Right lobe of liver (tissue), 6 donors: ENCODE results near the gene KMT2A. TPM values are rescaled to one million over a fixed set of nuclear protein-coding genes. Genes with fewer than 3 reads are reported as not detected.
"Not testable (repeated sequence)": the region's sequence is repeated elsewhere in the genome, so short reads cannot be mapped to it uniquely, and the experiment has no call there.

Experiments
- ATAC-seq, 4 donors: fragments of 200-7000 bp; cut with Tn5 transposase; one replicate each; pipeline ENCODE4 v1.9.1; 2020; ENCODE audit warnings: mild to moderate bottlenecking in 4 of 4, moderate library complexity in 4 of 4
- DNase-seq, 3 donors: peaks; one replicate each; pipeline ENCODE4 v3.0.0-alpha.2; 2020
- H3K27ac ChIP-seq, 3 donors: fragments of 200-600 bp; one replicate each; pipeline ENCODE4 v1.8.0; 2022
- H3K27me3 ChIP-seq, 2 donors: fragments of 200-600 bp; one replicate each; pipeline ENCODE4 v1.8.0; 2022
- H3K36me3 ChIP-seq, 4 donors: fragments of 200-600 bp; sonication (generic) in 1 of 4; one replicate each; pipeline versions ENCODE4 v1.5.1 to v1.8.0; 2017 to 2022; ENCODE audit warnings: control low read depth in 1 of 4
- H3K4me1 ChIP-seq, 4 donors: fragments of 200-600 bp; sonication (generic) in 1 of 4; one replicate each; pipeline versions ENCODE4 v1.5.1 to v1.8.0; 2017 to 2022; ENCODE audit warnings: control low read depth in 1 of 4
- H3K4me3 ChIP-seq, 3 donors: fragments of 200-600 bp; one replicate each; pipeline ENCODE4 v1.8.0; 2022
- H3K9me3 ChIP-seq, 4 donors: fragments of 200-600 bp; sonication (generic) in 1 of 4; one replicate each; pipeline versions ENCODE4 v1.5.1 to v1.8.0; 2017 to 2022; ENCODE audit warnings: control low read depth in 1 of 4
- CTCF ChIP-seq, 4 donors: fragments of 200-600 bp in 3 of 4; fragments of 450-650 bp in 1 of 4; IDR thresholded peaks; one replicate each; pipeline versions ENCODE4 v1.5.1 to v1.8.0; 2016 to 2022; ENCODE audit warnings: antibody characterized with exemption in 4 of 4, mild to moderate bottlenecking in 2 of 4
- POLR2A ChIP-seq: fragments of 450-650 bp; IDR thresholded peaks from one replicate; pipeline ENCODE4 v1.6.1; 2017; ENCODE audit warnings: antibody characterized with exemption, mild to moderate bottlenecking
- WGBS: methylation state at CpG from one replicate; pipeline ENCODE4 v1.1.6; 2018; ENCODE audit warnings: low coverage, low lambda C conversion rate; ENCODE audit not compliant: insufficient coverage; ENCODE audit errors: missing lambda C conversion rate; 5-methylcytosine and 5-hydroxymethylcytosine counted together
- intact Hi-C, 2 donors: fragments of 100-400 bp; cut with DNase I; formaldehyde crosslinking; loops; one replicate each; pipeline versions ENCODE4 v1.11.2 to v1.14.1; 2022
- total RNA-seq, 6 experiments: library from RNA; depleted of rRNA in 2 of 6; stranded (reverse); fragments of >200 nt in 2 of 6; fragmentation: NEBNext Ultra II Directional in 3 of 6; extraction: Animal tissue kit (Norgen Biotek cat#: 25700) in 3 of 6; gene quantifications; one replicate each; pipeline versions ENCODE4 v1.1.0 to v1.2.4, GENCODE V29; 2016 to 2023
- donor health status: DM: no; HTN: yes; CAD: no.
- donor health status: DM: no; HTN: no; CAD: no.
- donor health status: DM: no; HTN: no; CAD: no.
- donor health status: DM: no; HTN: yes; CAD: no.
- donor health status: DM: no; HTN: yes; CAD: no.

The KMT2A gene
- total RNA-seq, 6 experiments from 2014 or later = 15.5 to 24.9 (median 19.5) TPM

GRCh38 chr11:118448294-118448693 is 12.0 kb downstream of the KMT2A start:
- TF ChIP-seq POLR2A (no peak), CTCF (IDR thresholded peaks at IDR 0.05) (no peak)
- no peak overlapping the region for H3K27ac ChIP-seq
- peaks cover 0 to 2% (median 0%) of the 10 kb centered on the region in 4 donors for H3K36me3 ChIP-seq
- H3K27me3 ChIP-seq = no peaks in the 10 kb centered on the region
- ATAC-seq = peak in 2 of 4 donors; percentile 11 to 33
- no peak for DNase-seq
- H3K4me1 ChIP-seq = peaks cover 0 to 11% (median 5%) of the 10 kb centered on the region in 4 donors
- no peaks in the 10 kb centered on the region for H3K9me3 ChIP-seq
- intact Hi-C loops = no loop called here
- no peak overlapping the region for H3K4me3 ChIP-seq

GRCh38 chr11:118449316-118449918 is 13.1 kb downstream of the KMT2A start:
- H3K9me3 ChIP-seq = no peaks in the 10 kb centered on the region
- peaks cover 0 to 2% (median 0%) of the 10 kb centered on the region in 4 donors for H3K36me3 ChIP-seq
- no peak for DNase-seq
- intact Hi-C loops = no loop called here
- no peak for TF ChIP-seq POLR2A
- TF ChIP-seq CTCF (IDR thresholded peaks at IDR 0.05) = no peak
- 92% methylated on average over 4 of the region's 4 CpGs for WGBS
- H3K27ac ChIP-seq = no peak overlapping the region
- H3K4me3 ChIP-seq = no peak overlapping the region
- ATAC-seq = no peak
- peaks cover 0 to 11% (median 5%) of the 10 kb centered on the region in 4 donors for H3K4me1 ChIP-seq
- no peaks in the 10 kb centered on the region for H3K27me3 ChIP-seq

- 27% methylated on average over 1 of the region's 1 CpG for WGBS
- TF ChIP-seq POLR2A = no peak
- no peak for TF ChIP-seq CTCF (IDR thresholded peaks at IDR 0.05)
- Histone ChIP-seq H3K9me3 (no peaks in the 10 kb centered on the region), H3K4me1 (peaks cover 0 to 11% (median 5%) of the 10 kb centered on the region in 4 donors), H3K36me3 (peaks cover 0 to 2% (median 0%) of the 10 kb centered on the region in 4 donors), H3K27me3 (no peaks in the 10 kb centered on the region), H3K4me3 (no peak overlapping the region), H3K27ac (no peak overlapping the region)
- DNase-seq (no peak), ATAC-seq (no peak)
- intact Hi-C loops = no loop called here
These were observed 14.2 kb downstream of the KMT2A start for GRCh38 chr11:118450451-118450850.

- intact Hi-C loops = no loop called here
- no peaks in the 10 kb centered on the region for H3K9me3 ChIP-seq
- ATAC-seq (no peak), DNase-seq (no peak)
- no peak overlapping the region for H3K27ac ChIP-seq
- H3K27me3 ChIP-seq = no peaks in the 10 kb centered on the region
- no peak for TF ChIP-seq POLR2A
- TF ChIP-seq CTCF (IDR thresholded peaks at IDR 0.05) = no peak
- H3K4me3 ChIP-seq = no peak overlapping the region
- H3K4me1 ChIP-seq = no peaks in the 10 kb centered on the region
- 100% methylated on average over 1 of the region's 2 CpGs for WGBS
- H3K36me3 ChIP-seq = no peaks in the 10 kb centered on the region
These were observed 25.9 kb downstream of the KMT2A start for GRCh38 chr11:118462178-118462577.

GRCh38 chr11:118468968-118469367 is 32.7 kb downstream of the KMT2A start:
- H3K4me1 ChIP-seq, H3K4me3 ChIP-seq, DNase-seq, H3K9me3 ChIP-seq, ATAC-seq, intact Hi-C loops, H3K27ac ChIP-seq, H3K27me3 ChIP-seq: not testable (repeated sequence)
- peaks cover 0 to 21% (median 0%) of the 10 kb centered on the region in 4 donors for H3K36me3 ChIP-seq
- WGBS = 100% methylated on average over 2 of the region's 2 CpGs
